ENCODE results near the gene ZNF674.

The ZNF674 gene

DNA sequence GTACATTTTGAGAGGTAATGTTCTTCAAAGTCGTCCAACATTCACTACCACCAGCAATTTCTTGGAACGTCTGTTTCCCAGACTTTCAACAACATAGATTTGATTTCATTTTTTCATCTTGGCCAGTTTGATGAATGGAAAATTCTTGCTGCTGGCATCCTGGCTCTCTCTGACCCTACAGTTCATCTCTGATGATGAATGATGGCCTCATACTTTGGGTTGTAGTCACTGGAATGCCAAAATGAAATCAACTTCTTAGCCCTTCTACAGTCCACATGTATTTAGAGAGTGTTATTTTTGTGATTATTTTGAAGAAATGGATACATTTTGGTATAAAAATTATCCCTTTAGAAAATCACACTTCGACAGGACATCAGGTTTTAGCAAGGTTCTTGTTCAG is 37.1 kb upstream of the ZNF674 start:
- no peak overlapping the region for H3K4me3 ChIP-seq (ENCODE audit: low read depth in 1 of 2, low read length in 2 of 2)

DNA sequence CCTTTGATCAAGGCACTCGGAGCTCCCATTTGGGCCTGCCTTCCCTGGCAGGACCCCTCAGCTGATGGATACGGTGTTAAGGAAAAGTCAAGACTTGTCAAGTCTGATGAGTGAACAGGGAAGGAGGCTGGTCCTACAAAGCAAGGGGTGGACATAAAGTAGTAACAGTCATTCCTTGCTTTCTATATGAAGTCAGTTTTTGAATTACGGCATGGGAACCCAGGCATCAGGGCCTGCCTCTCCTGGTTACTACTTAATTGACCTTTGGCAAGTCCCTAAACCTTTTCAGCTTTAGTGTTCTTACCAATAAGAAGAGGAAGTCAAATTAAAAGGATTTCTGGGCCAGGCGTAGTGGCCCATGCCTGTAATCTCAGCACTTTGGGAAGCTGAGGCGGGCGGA is 35.4 kb upstream of the ZNF674 start:
- H3K36me3 ChIP-seq (ENCODE audit: insufficient read depth, low read length), result no peaks in the 10 kb centered on the region
- no peak overlapping the region for H3K4me2 ChIP-seq (ENCODE audit: insufficient read depth, low read length)
- H3K79me2 ChIP-seq (ENCODE audit: insufficient read depth, low read length), result no peaks in the 10 kb centered on the region
- no peak overlapping the region for H3K27ac ChIP-seq (ENCODE audit: low read length)
- no peak overlapping the region for H2AFZ ChIP-seq (ENCODE audit: low read depth, low read length)
- ATAC-seq (ENCODE audit: insufficient read depth, low read depth) (no peak), DNase-seq (no peak)
- no peaks in the 10 kb centered on the region for H4K20me1 ChIP-seq (ENCODE audit: insufficient read depth, low read length)
- no peaks in the 10 kb centered on the region for H3K27me3 ChIP-seq (ENCODE audit: insufficient read depth, low read length, poor library complexity)
- no peak overlapping the region for H3K9ac ChIP-seq (ENCODE audit: low read depth, low read length)
- no peak overlapping the region for H3K4me3 ChIP-seq (ENCODE audit: low read depth in 1 of 2, low read length in 2 of 2)
- no peak for TF ChIP-seq EZH2 (IDR thresholded peaks at IDR 0.05; ENCODE audit: borderline replicate concordance, low read depth, low read length, severe bottlenecking)
- TF ChIP-seq, protein P1, sequence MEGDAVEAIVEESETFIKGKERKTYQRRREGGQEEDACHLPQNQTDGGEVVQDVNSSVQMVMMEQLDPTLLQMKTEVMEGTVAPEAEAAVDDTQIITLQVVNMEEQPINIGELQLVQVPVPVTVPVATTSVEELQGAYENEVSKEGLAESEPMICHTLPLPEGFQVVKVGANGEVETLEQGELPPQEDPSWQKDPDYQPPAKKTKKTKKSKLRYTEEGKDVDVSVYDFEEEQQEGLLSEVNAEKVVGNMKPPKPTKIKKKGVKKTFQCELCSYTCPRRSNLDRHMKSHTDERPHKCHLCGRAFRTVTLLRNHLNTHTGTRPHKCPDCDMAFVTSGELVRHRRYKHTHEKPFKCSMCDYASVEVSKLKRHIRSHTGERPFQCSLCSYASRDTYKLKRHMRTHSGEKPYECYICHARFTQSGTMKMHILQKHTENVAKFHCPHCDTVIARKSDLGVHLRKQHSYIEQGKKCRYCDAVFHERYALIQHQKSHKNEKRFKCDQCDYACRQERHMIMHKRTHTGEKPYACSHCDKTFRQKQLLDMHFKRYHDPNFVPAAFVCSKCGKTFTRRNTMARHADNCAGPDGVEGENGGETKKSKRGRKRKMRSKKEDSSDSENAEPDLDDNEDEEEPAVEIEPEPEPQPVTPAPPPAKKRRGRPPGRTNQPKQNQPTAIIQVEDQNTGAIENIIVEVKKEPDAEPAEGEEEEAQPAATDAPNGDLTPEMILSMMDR (IDR thresholded peaks at IDR 0.05; ENCODE audit: borderline replicate concordance, extremely low read depth, low read length, poor library complexity, severe bottlenecking), result no peak
- H3K4me1 ChIP-seq (ENCODE audit: insufficient read depth, low read length), result peaks cover 6% of the 10 kb centered on the region; the same call in 1 of the 2 replicates
- no peaks in the 10 kb centered on the region for H3K9me3 ChIP-seq (ENCODE audit: insufficient read depth, low read length, severe bottlenecking)

More for the DNA sequence above, 37.1 kb upstream of the ZNF674 start:
- Histone ChIP-seq H4K20me1 (ENCODE audit: insufficient read depth, low read length) (no peaks in the 10 kb centered on the region), H3K4me1 (ENCODE audit: insufficient read depth, low read length) (no peaks in the 10 kb centered on the region), H3K27ac (ENCODE audit: low read length) (no peak overlapping the region), H3K27me3 (ENCODE audit: insufficient read depth, low read length, poor library complexity) (no peaks in the 10 kb centered on the region), H3K4me2 (ENCODE audit: insufficient read depth, low read length) (no peak overlapping the region), H3K79me2 (ENCODE audit: insufficient read depth, low read length) (no peaks in the 10 kb centered on the region), H3K36me3 (ENCODE audit: insufficient read depth, low read length) (no peaks in the 10 kb centered on the region), H2AFZ (ENCODE audit: low read depth, low read length) (no peak overlapping the region), H3K9me3 (ENCODE audit: insufficient read depth, low read length, severe bottlenecking) (no peaks in the 10 kb centered on the region), H3K9ac (ENCODE audit: low read depth, low read length) (no peak overlapping the region)
- DNase-seq (no peak), ATAC-seq (ENCODE audit: insufficient read depth, low read depth) (no peak)
- no peak for TF ChIP-seq EZH2 (IDR thresholded peaks at IDR 0.05; ENCODE audit: borderline replicate concordance, low read depth, low read length, severe bottlenecking)
- TF ChIP-seq, protein P1 (IDR thresholded peaks at IDR 0.05; ENCODE audit: borderline replicate concordance, extremely low read depth, low read length, poor library complexity, severe bottlenecking), result no peak

DNA sequence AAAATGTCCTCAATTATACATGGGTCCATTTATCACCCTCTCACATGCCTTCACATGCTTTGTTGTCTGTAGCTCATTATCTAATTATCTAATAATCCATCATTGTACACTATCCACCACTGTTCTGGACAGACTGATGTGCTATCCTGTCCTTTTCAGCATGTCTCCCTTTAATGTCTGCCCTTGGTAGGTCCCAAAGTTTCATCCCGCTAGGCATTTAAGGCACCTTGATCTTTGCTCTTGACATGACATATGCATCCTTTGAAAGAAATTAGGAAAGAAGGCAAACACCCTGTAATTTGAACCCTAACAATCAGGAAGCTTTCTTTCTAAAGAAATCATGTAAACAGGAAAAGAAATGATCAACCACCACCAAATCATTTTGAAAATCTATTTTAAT is 34.0 kb upstream of the ZNF674 start:
- no peak for ATAC-seq (ENCODE audit: insufficient read depth, low read depth)
- Histone ChIP-seq H3K27ac (ENCODE audit: low read length) (no peak overlapping the region), H3K9ac (ENCODE audit: low read depth, low read length) (no peak overlapping the region), H3K27me3 (ENCODE audit: insufficient read depth, low read length, poor library complexity) (no peaks in the 10 kb centered on the region), H3K4me2 (ENCODE audit: insufficient read depth, low read length) (no peak overlapping the region), H3K4me1 (ENCODE audit: insufficient read depth, low read length) (peaks cover 16% of the 10 kb centered on the region), H3K4me3 (ENCODE audit: low read depth in 1 of 2, low read length in 2 of 2) (no peak overlapping the region), H3K36me3 (ENCODE audit: insufficient read depth, low read length) (no peaks in the 10 kb centered on the region), H3K79me2 (ENCODE audit: insufficient read depth, low read length) (no peaks in the 10 kb centered on the region), H3K9me3 (ENCODE audit: insufficient read depth, low read length, severe bottlenecking) (no peaks in the 10 kb centered on the region), H2AFZ (ENCODE audit: low read depth, low read length) (no peak overlapping the region), H4K20me1 (ENCODE audit: insufficient read depth, low read length) (no peaks in the 10 kb centered on the region)
- DNase-seq, result no peak
- no peak for TF ChIP-seq EZH2 (IDR thresholded peaks at IDR 0.05; ENCODE audit: borderline replicate concordance, low read depth, low read length, severe bottlenecking)
- TF ChIP-seq, protein P1 (IDR thresholded peaks at IDR 0.05; ENCODE audit: borderline replicate concordance, extremely low read depth, low read length, poor library complexity, severe bottlenecking), result no peak

Data from DND-41 (cell line).